GM23338 (cell line): ENCODE data around the gene MAPK8IP3. TPM values are rescaled to one million over a fixed set of nuclear protein-coding genes. Genes with fewer than 3 reads are reported as not detected.

Experiments used
- ATAC-seq: fragments of 200-7000 bp; cut with Tn5 transposase; 3 replicates; pipeline ENCODE4 v1.9.1; 2020
- DNase-seq: peaks from one replicate; pipeline ENCODE4 v3.0.0-alpha.2; 2015; ENCODE audit warnings: low spot score
- H2AFZ ChIP-seq: fragments of 200-600 bp; sonication (generic); 2 replicates; pipeline ENCODE4 v1.8.0; 2016; ENCODE audit warnings: antibody characterized with exemption, mild to moderate bottlenecking, moderate library complexity
- H3F3A ChIP-seq: fragments of 200-600 bp; sonication (generic); replicated peaks from 2 replicates; pipeline ENCODE4 v1.8.0; 2017; ENCODE audit warnings: antibody characterized with exemption, mixed run types, low read depth
- H3K27ac ChIP-seq: fragments of 200-600 bp; sonication (generic); 2 replicates; pipeline ENCODE4 v1.6.1; 2016; ENCODE audit warnings: low read depth
- H3K27me3 ChIP-seq: fragments of 200-600 bp; sonication (generic); 2 replicates; pipeline ENCODE4 v1.8.0; 2016; ENCODE audit warnings: mild to moderate bottlenecking, mixed run types, moderate library complexity; ENCODE audit not compliant: insufficient read depth
- H3K36me3 ChIP-seq: fragments of 200-600 bp; sonication (generic); 2 replicates; pipeline ENCODE4 v1.8.0; 2016; ENCODE audit warnings: mild to moderate bottlenecking; ENCODE audit not compliant: insufficient read depth
- H3K4me1 ChIP-seq: fragments of 200-600 bp; sonication (generic); 2 replicates; pipeline ENCODE4 v1.8.0; 2016; ENCODE audit warnings: mild to moderate bottlenecking, moderate library complexity; ENCODE audit not compliant: insufficient read depth
- H3K4me2 ChIP-seq: fragments of 200-600 bp; sonication (generic); 2 replicates; pipeline ENCODE4 v1.7.1; 2017; ENCODE audit warnings: mixed run types
- H3K4me3 ChIP-seq: fragments of 200-600 bp; sonication (generic); 2 replicates; pipeline ENCODE4 v1.6.1; 2016; ENCODE audit warnings: mixed run types
- H3K79me2 ChIP-seq: fragments of 200-600 bp; sonication (generic); replicated peaks from 2 replicates; pipeline ENCODE4 v1.8.0; 2017; ENCODE audit warnings: mild to moderate bottlenecking; ENCODE audit not compliant: insufficient read depth
- H3K9me2 ChIP-seq: fragments of 200-600 bp; sonication (generic); 2 replicates; pipeline ENCODE4 v1.8.0; 2017; ENCODE audit not compliant: insufficient read depth
- H4K20me1 ChIP-seq: fragments of 200-600 bp; sonication (generic); replicated peaks from 2 replicates; pipeline ENCODE4 v1.8.0; 2017; ENCODE audit warnings: mild to moderate bottlenecking; ENCODE audit not compliant: insufficient read depth
- H3K27ac Mint-ChIP-seq: 2 replicates; pipeline ENCODE4 v1.8.0; 2020; ENCODE audit warnings: inconsistent platforms, mild to moderate bottlenecking, moderate library complexity, mixed read lengths
- H3K27me3 Mint-ChIP-seq: 3 replicates; pipeline ENCODE4 v1.8.0; 2022; ENCODE audit warnings: low read depth, mild to moderate bottlenecking, moderate library complexity, mixed read lengths, inconsistent platforms; ENCODE audit not compliant: insufficient read depth, poor library complexity
- H3K36me3 Mint-ChIP-seq: 3 replicates; pipeline ENCODE4 v1.8.0; 2021; ENCODE audit warnings: low read depth, mild to moderate bottlenecking, inconsistent platforms, moderate library complexity, mixed read lengths
- H3K4me1 Mint-ChIP-seq: 3 replicates; pipeline ENCODE4 v1.8.0; 2020; ENCODE audit warnings: mild to moderate bottlenecking, inconsistent platforms, mixed read lengths
- H3K4me3 Mint-ChIP-seq: 3 replicates; pipeline ENCODE4 v1.8.0; 2021; ENCODE audit warnings: moderate library complexity, mild to moderate bottlenecking, inconsistent platforms, mixed read lengths
- H3K9me3 Mint-ChIP-seq: 3 replicates; pipeline ENCODE4 v1.8.0; 2020; ENCODE audit warnings: moderate library complexity, mild to moderate bottlenecking, inconsistent platforms, mixed read lengths
- CREB1 ChIP-seq: fragments of 250-450 bp; sonication (Bioruptor Pico); IDR thresholded peaks from 2 replicates; pipeline ENCODE4 v1.5.0; 2020; ENCODE audit warnings: low read depth, mild to moderate bottlenecking, moderate library complexity
- CTCF ChIP-seq, 2 experiments: fragments of 200-600 bp in 1 of 2; sonication (generic) in 1 of 2; conservative IDR thresholded peaks; 2 replicates each; pipeline versions ENCODE4 v1.5.1 to v1.6.1; 2016 to 2017; ENCODE audit warnings: antibody characterized with exemption in 2 of 2, low read depth in 2 of 2, mild to moderate bottlenecking in 2 of 2, moderate library complexity in 1 of 2
- EZH2 ChIP-seq: fragments of 200-600 bp; sonication (generic); IDR thresholded peaks from one replicate; pipeline ENCODE4 v1.8.0; 2017; ENCODE audit warnings: antibody characterized with exemption, mild to moderate bottlenecking, low read depth; ENCODE audit not compliant: unreplicated experiment
- EZH2phosphoT487 ChIP-seq: fragments of 200-600 bp; sonication (generic); IDR thresholded peaks from one replicate; pipeline ENCODE4 v1.8.1; 2018; ENCODE audit warnings: antibody characterized with exemption; ENCODE audit not compliant: unreplicated experiment
- JUNB ChIP-seq: IDR thresholded peaks from one replicate; pipeline ENCODE4 v1.6.1; 2016; ENCODE audit warnings: antibody characterized with exemption; ENCODE audit not compliant: unreplicated experiment
- NANOG ChIP-seq: IDR thresholded peaks from 2 replicates; pipeline ENCODE4 v1.6.1; 2016; ENCODE audit warnings: antibody characterized with exemption, borderline replicate concordance
- POLR2AphosphoS5 ChIP-seq: IDR thresholded peaks from 2 replicates; pipeline ENCODE4 v1.6.1; 2016; ENCODE audit warnings: antibody characterized with exemption, low read depth
- STAT1 ChIP-seq: IDR thresholded peaks from one replicate; pipeline ENCODE4 v1.6.1; 2016; ENCODE audit warnings: antibody characterized with exemption; ENCODE audit not compliant: unreplicated experiment
- ZNF114 ChIP-seq: fragments of 250-450 bp; sonication (Bioruptor Pico); IDR thresholded peaks from 2 replicates; pipeline ENCODE4 v1.5.0; 2020; ENCODE audit warnings: mild to moderate bottlenecking, moderate library complexity
- ZNF331 ChIP-seq: fragments of 250-450 bp; sonication (Bioruptor Pico); IDR thresholded peaks from 2 replicates; pipeline ENCODE4 v1.5.0; 2020; ENCODE audit warnings: low read depth, mild to moderate bottlenecking, moderate library complexity
- polyA plus RNA-seq: library from polyadenylated mRNA; unstranded; fragments of >200 nt; fragmentation: Nextera tagmentation; extraction: Ambion mirVana; gene quantifications from 2 replicates; pipeline ENCODE4 v1.2.1, GENCODE V29; 2016
- total RNA-seq: library from RNA; depleted of rRNA; stranded (reverse); fragments of >200 nt; shearing (Covaris generic); gene quantifications from 2 replicates; pipeline ENCODE4 v1.2.3, GENCODE V29; 2014
- TF ChIP-seq, protein P1 (sequence below): IDR thresholded peaks from 2 replicates; pipeline ENCODE4 v1.6.1; 2016; ENCODE audit warnings: antibody characterized with exemption
- TF ChIP-seq, protein P2 (sequence below): fragments of 250-450 bp; sonication (Bioruptor Pico); IDR thresholded peaks from 2 replicates; pipeline ENCODE4 v1.5.0; 2020; ENCODE audit warnings: mild to moderate bottlenecking, moderate library complexity
- TF ChIP-seq, protein P3 (sequence below): IDR thresholded peaks from one replicate; pipeline ENCODE4 v1.6.1; 2018; ENCODE audit warnings: antibody characterized with exemption; ENCODE audit not compliant: unreplicated experiment

Gene MAPK8IP3
- total and polyA plus RNA-seq, 2 experiments from 2014 or later: 11.3 to 58.4 TPM

- TF ChIP-seq ZNF114 (CRISPR knock-in tag): no peak
- TF ChIP-seq CREB1 (CRISPR knock-in tag): no peak
- TF ChIP-seq EZH2phosphoT487: no peak
- no peak for TF ChIP-seq JUNB
- no peak for TF ChIP-seq ZNF331
- TF ChIP-seq NANOG: no peak
- TF ChIP-seq, protein P1, sequence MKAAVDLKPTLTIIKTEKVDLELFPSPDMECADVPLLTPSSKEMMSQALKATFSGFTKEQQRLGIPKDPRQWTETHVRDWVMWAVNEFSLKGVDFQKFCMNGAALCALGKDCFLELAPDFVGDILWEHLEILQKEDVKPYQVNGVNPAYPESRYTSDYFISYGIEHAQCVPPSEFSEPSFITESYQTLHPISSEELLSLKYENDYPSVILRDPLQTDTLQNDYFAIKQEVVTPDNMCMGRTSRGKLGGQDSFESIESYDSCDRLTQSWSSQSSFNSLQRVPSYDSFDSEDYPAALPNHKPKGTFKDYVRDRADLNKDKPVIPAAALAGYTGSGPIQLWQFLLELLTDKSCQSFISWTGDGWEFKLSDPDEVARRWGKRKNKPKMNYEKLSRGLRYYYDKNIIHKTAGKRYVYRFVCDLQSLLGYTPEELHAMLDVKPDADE: no peak
- TF ChIP-seq, protein P2, sequence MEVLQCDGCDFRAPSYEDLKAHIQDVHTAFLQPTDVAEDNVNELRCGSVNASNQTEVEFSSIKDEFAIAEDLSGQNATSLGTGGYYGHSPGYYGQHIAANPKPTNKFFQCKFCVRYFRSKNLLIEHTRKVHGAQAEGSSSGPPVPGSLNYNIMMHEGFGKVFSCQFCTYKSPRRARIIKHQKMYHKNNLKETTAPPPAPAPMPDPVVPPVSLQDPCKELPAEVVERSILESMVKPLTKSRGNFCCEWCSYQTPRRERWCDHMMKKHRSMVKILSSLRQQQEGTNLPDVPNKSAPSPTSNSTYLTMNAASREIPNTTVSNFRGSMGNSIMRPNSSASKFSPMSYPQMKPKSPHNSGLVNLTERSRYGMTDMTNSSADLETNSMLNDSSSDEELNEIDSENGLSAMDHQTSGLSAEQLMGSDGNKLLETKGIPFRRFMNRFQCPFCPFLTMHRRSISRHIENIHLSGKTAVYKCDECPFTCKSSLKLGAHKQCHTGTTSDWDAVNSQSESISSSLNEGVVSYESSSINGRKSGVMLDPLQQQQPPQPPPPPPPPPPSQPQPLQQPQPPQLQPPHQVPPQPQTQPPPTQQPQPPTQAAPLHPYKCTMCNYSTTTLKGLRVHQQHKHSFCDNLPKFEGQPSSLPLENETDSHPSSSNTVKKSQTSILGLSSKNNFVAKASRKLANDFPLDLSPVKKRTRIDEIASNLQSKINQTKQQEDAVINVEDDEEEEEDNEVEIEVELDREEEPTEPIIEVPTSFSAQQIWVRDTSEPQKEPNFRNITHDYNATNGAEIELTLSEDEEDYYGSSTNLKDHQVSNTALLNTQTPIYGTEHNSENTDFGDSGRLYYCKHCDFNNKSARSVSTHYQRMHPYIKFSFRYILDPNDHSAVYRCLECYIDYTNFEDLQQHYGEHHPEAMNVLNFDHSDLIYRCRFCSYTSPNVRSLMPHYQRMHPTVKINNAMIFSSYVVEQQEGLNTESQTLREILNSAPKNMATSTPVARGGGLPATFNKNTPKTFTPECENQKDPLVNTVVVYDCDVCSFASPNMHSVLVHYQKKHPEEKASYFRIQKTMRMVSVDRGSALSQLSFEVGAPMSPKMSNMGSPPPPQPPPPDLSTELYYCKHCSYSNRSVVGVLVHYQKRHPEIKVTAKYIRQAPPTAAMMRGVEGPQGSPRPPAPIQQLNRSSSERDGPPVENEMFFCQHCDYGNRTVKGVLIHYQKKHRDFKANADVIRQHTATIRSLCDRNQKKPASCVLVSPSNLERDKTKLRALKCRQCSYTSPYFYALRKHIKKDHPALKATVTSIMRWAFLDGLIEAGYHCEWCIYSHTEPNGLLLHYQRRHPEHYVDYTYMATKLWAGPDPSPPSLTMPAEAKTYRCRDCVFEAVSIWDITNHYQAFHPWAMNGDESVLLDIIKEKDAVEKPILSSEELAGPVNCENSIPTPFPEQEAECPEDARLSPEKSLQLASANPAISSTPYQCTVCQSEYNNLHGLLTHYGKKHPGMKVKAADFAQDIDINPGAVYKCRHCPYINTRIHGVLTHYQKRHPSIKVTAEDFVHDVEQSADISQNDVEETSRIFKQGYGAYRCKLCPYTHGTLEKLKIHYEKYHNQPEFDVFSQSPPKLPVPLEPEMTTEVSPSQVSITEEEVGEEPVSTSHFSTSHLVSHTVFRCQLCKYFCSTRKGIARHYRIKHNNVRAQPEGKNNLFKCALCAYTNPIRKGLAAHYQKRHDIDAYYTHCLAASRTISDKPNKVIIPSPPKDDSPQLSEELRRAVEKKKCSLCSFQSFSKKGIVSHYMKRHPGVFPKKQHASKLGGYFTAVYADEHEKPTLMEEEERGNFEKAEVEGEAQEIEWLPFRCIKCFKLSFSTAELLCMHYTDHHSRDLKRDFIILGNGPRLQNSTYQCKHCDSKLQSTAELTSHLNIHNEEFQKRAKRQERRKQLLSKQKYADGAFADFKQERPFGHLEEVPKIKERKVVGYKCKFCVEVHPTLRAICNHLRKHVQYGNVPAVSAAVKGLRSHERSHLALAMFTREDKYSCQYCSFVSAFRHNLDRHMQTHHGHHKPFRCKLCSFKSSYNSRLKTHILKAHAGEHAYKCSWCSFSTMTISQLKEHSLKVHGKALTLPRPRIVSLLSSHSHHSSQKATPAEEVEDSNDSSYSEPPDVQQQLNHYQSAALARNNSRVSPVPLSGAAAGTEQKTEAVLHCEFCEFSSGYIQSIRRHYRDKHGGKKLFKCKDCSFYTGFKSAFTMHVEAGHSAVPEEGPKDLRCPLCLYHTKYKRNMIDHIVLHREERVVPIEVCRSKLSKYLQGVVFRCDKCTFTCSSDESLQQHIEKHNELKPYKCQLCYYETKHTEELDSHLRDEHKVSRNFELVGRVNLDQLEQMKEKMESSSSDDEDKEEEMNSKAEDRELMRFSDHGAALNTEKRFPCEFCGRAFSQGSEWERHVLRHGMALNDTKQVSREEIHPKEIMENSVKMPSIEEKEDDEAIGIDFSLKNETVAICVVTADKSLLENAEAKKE (CRISPR knock-in tag): no peak
- TF ChIP-seq CTCF (conservative IDR thresholded peaks at IDR 0.05; ENCODE audit: low read depth in 2 of 2): no peak
- TF ChIP-seq EZH2: no peak
- TF ChIP-seq POLR2AphosphoS5: no peak
- TF ChIP-seq, protein P3, sequence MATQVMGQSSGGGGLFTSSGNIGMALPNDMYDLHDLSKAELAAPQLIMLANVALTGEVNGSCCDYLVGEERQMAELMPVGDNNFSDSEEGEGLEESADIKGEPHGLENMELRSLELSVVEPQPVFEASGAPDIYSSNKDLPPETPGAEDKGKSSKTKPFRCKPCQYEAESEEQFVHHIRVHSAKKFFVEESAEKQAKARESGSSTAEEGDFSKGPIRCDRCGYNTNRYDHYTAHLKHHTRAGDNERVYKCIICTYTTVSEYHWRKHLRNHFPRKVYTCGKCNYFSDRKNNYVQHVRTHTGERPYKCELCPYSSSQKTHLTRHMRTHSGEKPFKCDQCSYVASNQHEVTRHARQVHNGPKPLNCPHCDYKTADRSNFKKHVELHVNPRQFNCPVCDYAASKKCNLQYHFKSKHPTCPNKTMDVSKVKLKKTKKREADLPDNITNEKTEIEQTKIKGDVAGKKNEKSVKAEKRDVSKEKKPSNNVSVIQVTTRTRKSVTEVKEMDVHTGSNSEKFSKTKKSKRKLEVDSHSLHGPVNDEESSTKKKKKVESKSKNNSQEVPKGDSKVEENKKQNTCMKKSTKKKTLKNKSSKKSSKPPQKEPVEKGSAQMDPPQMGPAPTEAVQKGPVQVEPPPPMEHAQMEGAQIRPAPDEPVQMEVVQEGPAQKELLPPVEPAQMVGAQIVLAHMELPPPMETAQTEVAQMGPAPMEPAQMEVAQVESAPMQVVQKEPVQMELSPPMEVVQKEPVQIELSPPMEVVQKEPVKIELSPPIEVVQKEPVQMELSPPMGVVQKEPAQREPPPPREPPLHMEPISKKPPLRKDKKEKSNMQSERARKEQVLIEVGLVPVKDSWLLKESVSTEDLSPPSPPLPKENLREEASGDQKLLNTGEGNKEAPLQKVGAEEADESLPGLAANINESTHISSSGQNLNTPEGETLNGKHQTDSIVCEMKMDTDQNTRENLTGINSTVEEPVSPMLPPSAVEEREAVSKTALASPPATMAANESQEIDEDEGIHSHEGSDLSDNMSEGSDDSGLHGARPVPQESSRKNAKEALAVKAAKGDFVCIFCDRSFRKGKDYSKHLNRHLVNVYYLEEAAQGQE: no peak
- no peak for TF ChIP-seq STAT1
- H4K20me1 ChIP-seq: peaks cover 26% of the 10 kb centered on the region
These were observed 74.7 kb downstream of the MAPK8IP3 start for GRCh38 chr16:1780677-1781072.

More at GRCh38 chr16:1780677-1781072, 74.7 kb downstream of the MAPK8IP3 start:
- peaks cover 4% of the 10 kb centered on the region; the same call in 1 of the 2 replicates for H3K4me1 ChIP-seq
- Mint-ChIP-seq H3K4me3 (peak overlapping the region; percentile 86), H3K9me3 (peaks cover 7% of the 10 kb centered on the region; the same call in 1 of the 3 replicates), H3K27me3 (peaks cover 35% of the 10 kb centered on the region), H3K4me1 (peaks cover 5% of the 10 kb centered on the region), H3K36me3 (peaks cover 16% of the 10 kb centered on the region; the same call in 2 of the 3 replicates), H3K27ac (no peak overlapping the region)
- H3K27me3 ChIP-seq: no peaks in the 10 kb centered on the region
- H2AFZ ChIP-seq: no peak overlapping the region
- H3K79me2 ChIP-seq: peaks cover 26% of the 10 kb centered on the region
- no peak overlapping the region for H3K4me2 ChIP-seq
- ATAC-seq: no peak
- DNase-seq: no peak
- no peak overlapping the region for H3K4me3 ChIP-seq
- no peaks in the 10 kb centered on the region for H3K36me3 ChIP-seq
- H3F3A ChIP-seq: 0 out of 2 replicates have a peak, but pooled peaks cover 3% of the 10 kb centered on the region
- no peaks in the 10 kb centered on the region for H3K9me2 ChIP-seq
- H3K27ac ChIP-seq: no peak overlapping the region
